Endothelial cell of umbilical vein (primary cell): ENCODE measurements around the gene TAS2R3. TPM values are rescaled to one million over a fixed set of nuclear protein-coding genes. Genes with fewer than 3 reads are reported as not detected.

ENCODE experiments used
- BruUV-seq: library from RNA; stranded (reverse); fragments of 400-500 nt; replicated peaks from 2 replicates; lab custom pipeline; 2021; lab: Mats Ljungman, UMichigan
- CTCF ChIA-PET: fragments of 300-600, 350-600 bp; sonication (Branson Sonifier 250); formaldehyde crosslinking; loops from one replicate; lab custom pipeline; 2021; ENCODE audit warnings: antibody characterized with exemption, inconsistent platforms; lab: Charles Lee
- POLR2A ChIA-PET: fragments of 300-600, 350-600 bp; sonication (Branson Sonifier 250); formaldehyde crosslinking; loops from one replicate; lab custom pipeline; 2021; ENCODE audit warnings: antibody characterized with exemption, inconsistent platforms; lab: Charles Lee
- DNase-seq: peaks from one replicate; pipeline ENCODE4 v3.0.0-alpha.2; 2011; ENCODE audit warnings: low read depth, low spot score
- FAIRE-seq: peaks from 2 replicates; lab custom pipeline; 2011; peaks lifted over from hg19 to GRCh38; lab: Jason Lieb, UNC
- H2AFZ ChIP-seq: 2 replicates; pipeline ENCODE4 v1.6.0; 2012; ENCODE audit warnings: low read depth, low read length, control low read depth, inconsistent platforms
- H3K27ac ChIP-seq: 2 replicates; pipeline ENCODE4 v1.5.1; 2011; ENCODE audit warnings: low read depth, mild to moderate bottlenecking, control low read depth, low read length, moderate library complexity; ENCODE audit not compliant: insufficient read depth
- H3K27me3 ChIP-seq, 2 experiments: 2 replicates each; pipeline versions ENCODE4 v1.6.0 to v1.6.1; 2011; ENCODE audit warnings: low read length in 2 of 2, mixed read lengths in 1 of 2; ENCODE audit not compliant: control insufficient read depth in 2 of 2, insufficient read depth in 2 of 2
- H3K36me3 ChIP-seq, 2 experiments: 2 replicates in 1 of 2; 3 replicates in 1 of 2; pipeline ENCODE4 v1.5.1; 2011; ENCODE audit warnings: low read length in 2 of 2, mild to moderate bottlenecking in 1 of 2, moderate library complexity in 1 of 2; ENCODE audit not compliant: control insufficient read depth in 2 of 2, insufficient read depth in 2 of 2; ENCODE audit errors: extremely low read depth in 1 of 2
- H3K4me1 ChIP-seq: 3 replicates; pipeline ENCODE4 v1.5.1; 2011; ENCODE audit warnings: mild to moderate bottlenecking, low read length; ENCODE audit not compliant: control insufficient read depth, insufficient read depth; ENCODE audit errors: extremely low read depth
- H3K4me2 ChIP-seq: 2 replicates; pipeline ENCODE4 v1.6.1; 2011; ENCODE audit warnings: low read length, control low read depth, mixed read lengths; ENCODE audit not compliant: insufficient read depth
- H3K4me3 ChIP-seq, 3 experiments: fragments of 200-600 bp in 1 of 3; sonication (generic), shearing (Covaris generic) in 1 of 3; replicated peaks in 1 of 3; 2 replicates each; pipeline ENCODE4 v1.5.1; 2011 to 2016; ENCODE audit warnings: control low read depth in 3 of 3, low read length in 3 of 3, mild to moderate bottlenecking in 2 of 3, inconsistent platforms in 1 of 3, low read depth in 1 of 3, moderate library complexity in 1 of 3; ENCODE audit not compliant: insufficient read depth in 1 of 3
- H3K79me2 ChIP-seq: 2 replicates; pipeline ENCODE4 v1.6.0; 2012; ENCODE audit warnings: low read length, inconsistent platforms; ENCODE audit not compliant: control insufficient read depth, insufficient read depth
- H3K9ac ChIP-seq: replicated peaks from 2 replicates; pipeline ENCODE3; 2011; ENCODE audit warnings: low read length, control low read depth; ENCODE audit not compliant: insufficient read depth; ENCODE audit errors: extremely low read depth
- H3K9me1 ChIP-seq: replicated peaks from 3 replicates; pipeline ENCODE4 v1.6.0; 2011; ENCODE audit warnings: mild to moderate bottlenecking, low read length; ENCODE audit not compliant: control insufficient read depth, insufficient read depth; ENCODE audit errors: extremely low read depth
- H3K9me3 ChIP-seq: replicated peaks from 2 replicates; pipeline ENCODE4 v1.5.1; 2012; ENCODE audit warnings: low read length, inconsistent platforms; ENCODE audit not compliant: control insufficient read depth, insufficient read depth
- H4K20me1 ChIP-seq: replicated peaks from 2 replicates; pipeline ENCODE3; 2011; ENCODE audit warnings: mild to moderate bottlenecking, low read length; ENCODE audit not compliant: control insufficient read depth, insufficient read depth; ENCODE audit errors: extremely low read depth
- CTCF ChIP-seq, 2 donors: IDR thresholded peaks; 1 replicate in 1 of 2; 2 replicates in 1 of 2; pipeline ENCODE4 v1.5.1; 2011; ENCODE audit warnings: low read length in 2 of 2, mild to moderate bottlenecking in 2 of 2, moderate library complexity in 2 of 2, control low read depth in 1 of 2, inconsistent platforms in 1 of 2, low read depth in 1 of 2; ENCODE audit not compliant: insufficient read depth in 1 of 2; ENCODE audit errors: extremely low read depth in 1 of 2
- EZH2 ChIP-seq: IDR thresholded peaks from 2 replicates; pipeline ENCODE4 v1.6.1; 2012; ENCODE audit warnings: borderline replicate concordance, low read depth, mild to moderate bottlenecking, moderate library complexity, low read length, inconsistent platforms; ENCODE audit not compliant: severe bottlenecking
- FOS ChIP-seq: IDR thresholded peaks from 2 replicates; pipeline ENCODE4 v1.6.1; 2011; ENCODE audit warnings: mild to moderate bottlenecking, low read length, moderate library complexity, borderline replicate concordance; ENCODE audit not compliant: insufficient read depth
- JUN ChIP-seq: IDR thresholded peaks from 2 replicates; pipeline ENCODE4 v1.6.1; 2011; ENCODE audit warnings: borderline replicate concordance, low read depth; ENCODE audit not compliant: insufficient read length, insufficient read depth
- MAX ChIP-seq: IDR thresholded peaks from 2 replicates; pipeline ENCODE4 v1.6.1; 2011; ENCODE audit not compliant: insufficient read depth, insufficient read length
- MYC ChIP-seq: IDR thresholded peaks from one replicate; pipeline ENCODE4 v1.6.1; 2011; ENCODE audit warnings: mild to moderate bottlenecking, low read depth, low read length
- POLR2A ChIP-seq: IDR thresholded peaks from 2 replicates; pipeline ENCODE4 v1.6.1; 2012; ENCODE audit warnings: low read depth, mild to moderate bottlenecking, control low read depth, low read length
- POLR2AphosphoS5 ChIP-seq: IDR thresholded peaks from 2 replicates; pipeline ENCODE4 v1.6.1; 2012; ENCODE audit warnings: low read depth, mild to moderate bottlenecking, control low read depth, low read length, moderate library complexity; ENCODE audit not compliant: insufficient read depth
- dilution Hi-C: fragments of 300-500 bp; cut with MboI; formaldehyde crosslinking; loops from one replicate; pipeline ENCODE4 v1.15.0; 2019; ENCODE audit warnings: low sequenced_read_pairs; ENCODE audit not compliant: extremely low pct_ligation_motif_present
- intact Hi-C: fragments of 100-400 bp; cut with micrococcal nuclease; formaldehyde crosslinking; loops from one replicate; pipeline ENCODE4 v1.10.0; 2022
- polyA plus RNA-seq, 4 experiments: library from polyadenylated mRNA; depleted of rRNA in 3 of 4; stranded (reverse) in 3 of 4; unstranded in 1 of 4; fragments of >200 nt; gene quantifications; 2 replicates each; pipeline versions ENCODE4 v1.2.1 to v1.2.3, GENCODE V29; 2011 to 2012; ENCODE audit warnings: missing spikeins in 1 of 4
- small RNA-seq: library from RNA; depleted of rRNA; stranded (forward); fragments of <200 nt; gene quantifications from one replicate; pipeline ENCODE3, GENCODE V24; 2012; ENCODE audit warnings: low replicate concordance, low read depth; ENCODE audit not compliant: insufficient read depth, insufficient read length
- total RNA-seq: library from RNA; stranded (reverse); gene quantifications from 2 replicates; pipeline ENCODE4 v1.2.3, GENCODE V29; 2021

Gene TAS2R3
- total and polyA plus RNA-seq, 2 donors (not counting 3 experiments of a cell fraction or from before 2014, with no cell fraction given), result 0.08 to 2.0 TPM

GRCh38 chr7:141792526-141792925 is 28.6 kb downstream of the TAS2R3 start:
- no TSS peak for BruUV-seq
- TF ChIP-seq EZH2, result no peak
- TF ChIP-seq MYC, result no peak
- no peak for TF ChIP-seq FOS
- no peak for TF ChIP-seq POLR2AphosphoS5
- TF ChIP-seq JUN, result no peak
- no peak for TF ChIP-seq MAX
- TF ChIP-seq CTCF (IDR thresholded peaks at IDR 0.05; ENCODE audit: extremely low read depth in 1 of 2, insufficient read depth in 1 of 2, low read depth in 1 of 2, low read length in 2 of 2), result no peak
- TF ChIP-seq POLR2A, result no peak
- H3K9ac ChIP-seq, result no peak overlapping the region
- no peak for FAIRE-seq
- H3K27ac ChIP-seq, result no peak overlapping the region
- no peaks in the 10 kb centered on the region for H3K79me2 ChIP-seq
- H3K4me1 ChIP-seq, result peaks cover 18% of the 10 kb centered on the region
- DNase-seq, result no peak
- ChIA-PET CTCF (no interaction called here), POLR2A (no interaction called here)
- H3K36me3 ChIP-seq, result peaks cover 0 to 4% of the 10 kb centered on the region in 2 experiments
- H2AFZ ChIP-seq, result no peak overlapping the region
- no peak overlapping the region for H3K4me3 ChIP-seq
- H3K4me2 ChIP-seq, result no peak overlapping the region
- no peaks in the 10 kb centered on the region for H3K9me3 ChIP-seq
- intact Hi-C loops, result no loop called here
- H3K27me3 ChIP-seq, result no peaks in the 10 kb centered on the region
- H3K9me1 ChIP-seq, result no peaks in the 10 kb centered on the region
- no peaks in the 10 kb centered on the region for H4K20me1 ChIP-seq
- dilution Hi-C loops, result no loop called here

Small RNA genes lying within 50 kb of the gene (small RNA-seq; reads per million reads assigned to genes)
- not detected for gene RNU1-82P

Other genes with a start within 250 kb of the TAS2R3 start
- 33.9 and 34.3 TPM in 2 replicates for gene AGK, start 212.7 kb upstream of the TAS2R3 start, total RNA-seq
- 22.5 and 23.6 TPM in 2 replicates for gene AGK, start 212.7 kb upstream of the TAS2R3 start, polyA plus RNA-seq
- gene DENND11, start 61.9 kb upstream of the TAS2R3 start, total RNA-seq, result 25.9 and 35.0 TPM in 2 replicates
- gene DENND11, start 61.9 kb upstream of the TAS2R3 start, polyA plus RNA-seq, result 11.6 and 14.7 TPM in 2 replicates
- gene WEE2, start 55.7 kb upstream of the TAS2R3 start, total RNA-seq, result not detected in 2 replicates
- gene WEE2, start 55.7 kb upstream of the TAS2R3 start, polyA plus RNA-seq, result not detected in 2 replicates
- gene SSBP1, start 25.7 kb upstream of the TAS2R3 start, total RNA-seq, result 164 and 169 TPM in 2 replicates
- 60.0 and 77.9 TPM in 2 replicates for gene SSBP1, start 25.7 kb upstream of the TAS2R3 start, polyA plus RNA-seq
- gene TAS2R4, start 12.6 kb downstream of the TAS2R3 start, total RNA-seq, result 0.88 and 1.4 TPM in 2 replicates
- 0.18 and 0.30 TPM in 2 replicates for gene TAS2R4, start 12.6 kb downstream of the TAS2R3 start, polyA plus RNA-seq
- gene TAS2R5, start 26.1 kb downstream of the TAS2R3 start, total RNA-seq, result 0.85 and 2.0 TPM in 2 replicates
- 1.3 and 1.6 TPM in 2 replicates for gene TAS2R5, start 26.1 kb downstream of the TAS2R3 start, polyA plus RNA-seq
- gene PRSS37, start 77.4 kb downstream of the TAS2R3 start, total RNA-seq, result not detected in 2 replicates
- gene PRSS37, start 77.4 kb downstream of the TAS2R3 start, polyA plus RNA-seq, result not detected in 2 replicates
- not detected in 2 replicates for gene OR9A4, start 152.3 kb downstream of the TAS2R3 start, total RNA-seq
- gene OR9A4, start 152.3 kb downstream of the TAS2R3 start, polyA plus RNA-seq, result not detected in 2 replicates
- not detected in 2 replicates for gene CLEC5A, start 182.9 kb downstream of the TAS2R3 start, total RNA-seq
- gene CLEC5A, start 182.9 kb downstream of the TAS2R3 start, polyA plus RNA-seq, result not detected in 2 replicates
- not detected in 2 replicates for gene TAS2R38, start 209.7 kb downstream of the TAS2R3 start, total RNA-seq
- not detected in 2 replicates for gene TAS2R38, start 209.7 kb downstream of the TAS2R3 start, polyA plus RNA-seq
- gene MGAM, start 231.8 kb downstream of the TAS2R3 start, total RNA-seq, result not detected in 2 replicates
- not detected in 2 replicates for gene MGAM, start 231.8 kb downstream of the TAS2R3 start, polyA plus RNA-seq